H9 (cell line): ENCODE data around the gene ATF7IP2. TPM values are rescaled to one million over a fixed set of nuclear protein-coding genes. Genes with fewer than 3 reads are reported as not detected.
A peak's percentile ranks its signal among the peaks of the same experiment; 100 is the strongest.

Source experiments
- DNase-seq: peaks from one replicate; pipeline ENCODE4 v3.0.0-alpha.2; 2017
- H2AFZ ChIP-seq: one replicate; pipeline ENCODE4 v1.6.1; 2013; ENCODE audit warnings: mild to moderate bottlenecking, low read length, control low read depth, moderate library complexity
- H2AK5ac ChIP-seq: 2 replicates; pipeline ENCODE4 v1.6.1; 2013; ENCODE audit warnings: low read length, control low read depth, mixed read lengths; ENCODE audit not compliant: insufficient read length
- H2BK120ac ChIP-seq: one replicate; pipeline ENCODE4 v1.6.1; 2013; ENCODE audit warnings: low read depth, mild to moderate bottlenecking, low read length, control low read depth, inconsistent platforms; ENCODE audit not compliant: poor library complexity, severe bottlenecking
- H2BK12ac ChIP-seq: 2 replicates; pipeline ENCODE4 v1.6.1; 2013; ENCODE audit warnings: low read length, control low read depth, mixed read lengths, low read depth; ENCODE audit not compliant: insufficient read length
- H2BK15ac ChIP-seq: 2 replicates; pipeline ENCODE4 v1.6.1; 2013; ENCODE audit warnings: low read depth, low read length, control low read depth
- H2BK20ac ChIP-seq: one replicate; pipeline ENCODE4 v1.6.1; 2013; ENCODE audit warnings: low read depth, mild to moderate bottlenecking, low read length, control low read depth, inconsistent platforms; ENCODE audit not compliant: poor library complexity, severe bottlenecking
- H2BK5ac ChIP-seq: 2 replicates; pipeline ENCODE4 v1.6.1; 2013; ENCODE audit warnings: low read length, control low read depth, mixed read lengths; ENCODE audit not compliant: insufficient read length
- H3K14ac ChIP-seq: 2 replicates; pipeline ENCODE4 v1.6.1; 2013; ENCODE audit warnings: low read length, control low read depth; ENCODE audit not compliant: insufficient read depth
- H3K18ac ChIP-seq: 2 replicates; pipeline ENCODE4 v1.6.1; 2013; ENCODE audit warnings: low read depth, mild to moderate bottlenecking, mixed read lengths, low read length, control low read depth; ENCODE audit not compliant: insufficient read length
- H3K23ac ChIP-seq: 2 replicates; pipeline ENCODE4 v1.6.1; 2013; ENCODE audit warnings: low read length, control low read depth, mixed read lengths, low read depth; ENCODE audit not compliant: insufficient read length
- H3K23me2 ChIP-seq: 2 replicates; pipeline ENCODE4 v1.6.1; 2013; ENCODE audit warnings: low read depth, mild to moderate bottlenecking, mixed read lengths, low read length, control low read depth; ENCODE audit not compliant: insufficient read length, poor library complexity, severe bottlenecking
- H3K27ac ChIP-seq: 2 replicates; pipeline ENCODE4 v1.5.1; 2013; ENCODE audit warnings: low read length, control low read depth, mixed read lengths, low read depth; ENCODE audit not compliant: insufficient read length
- H3K27me3 ChIP-seq: 2 replicates; pipeline ENCODE4 v1.6.1; 2013; ENCODE audit warnings: low read length, control low read depth, inconsistent platforms; ENCODE audit not compliant: insufficient read depth
- H3K4ac ChIP-seq: 2 replicates; pipeline ENCODE4 v1.6.1; 2013; ENCODE audit warnings: low read depth, mild to moderate bottlenecking, control low read depth, inconsistent platforms, low read length, moderate library complexity
- H3K4me1 ChIP-seq: 2 replicates; pipeline ENCODE4 v1.6.1; 2013; ENCODE audit warnings: low read length, control low read depth, inconsistent platforms; ENCODE audit not compliant: insufficient read depth
- H3K4me2 ChIP-seq: 2 replicates; pipeline ENCODE4 v1.6.1; 2013; ENCODE audit warnings: low read length, control low read depth, mixed read lengths; ENCODE audit not compliant: insufficient read length, insufficient read depth
- H3K56ac ChIP-seq: 2 replicates; pipeline ENCODE4 v1.6.1; 2013; ENCODE audit warnings: low read depth, mild to moderate bottlenecking, mixed read lengths, low read length, control low read depth; ENCODE audit not compliant: insufficient read length
- H3K79me1 ChIP-seq: 2 replicates; pipeline ENCODE4 v1.6.1; 2013; ENCODE audit warnings: low read depth, mild to moderate bottlenecking, moderate library complexity, low read length, control low read depth, inconsistent platforms; ENCODE audit not compliant: insufficient read depth, poor library complexity, severe bottlenecking
- H3K79me2 ChIP-seq: 2 replicates; pipeline ENCODE4 v1.6.1; 2013; ENCODE audit warnings: low read length, control low read depth, inconsistent platforms; ENCODE audit not compliant: insufficient read depth
- H3K9ac ChIP-seq: 2 replicates; pipeline ENCODE4 v1.6.1; 2013; ENCODE audit warnings: low read length, control low read depth, mixed read lengths; ENCODE audit not compliant: insufficient read length; ENCODE audit errors: extremely low read depth
- H3K9me3 ChIP-seq: one replicate; pipeline ENCODE4 v1.6.1; 2013; ENCODE audit warnings: low read depth, low read length, inconsistent platforms; ENCODE audit not compliant: control insufficient read depth
- H3T11ph ChIP-seq: one replicate; pipeline ENCODE4 v1.6.1; 2013; ENCODE audit warnings: mild to moderate bottlenecking, low read length, control low read depth, inconsistent platforms
- H4K20me1 ChIP-seq: one replicate; pipeline ENCODE4 v1.6.1; 2013; ENCODE audit not compliant: control insufficient read depth, insufficient read length, insufficient read depth
- H4K5ac ChIP-seq: 2 replicates; pipeline ENCODE4 v1.6.1; 2013; ENCODE audit warnings: low read depth, mild to moderate bottlenecking, mixed read lengths, low read length, control low read depth; ENCODE audit not compliant: insufficient read length
- H4K8ac ChIP-seq: replicated peaks from 2 replicates; pipeline ENCODE4 v1.6.1; 2013; ENCODE audit warnings: low read length, control low read depth, mixed read lengths, low read depth; ENCODE audit not compliant: insufficient read length
- H4K91ac ChIP-seq: 2 replicates; pipeline ENCODE4 v1.6.1; 2013; ENCODE audit warnings: low read depth, mild to moderate bottlenecking, moderate library complexity, mixed read lengths, low read length, control low read depth; ENCODE audit not compliant: insufficient read length
- H3K27ac Mint-ChIP-seq, 3 experiments: 2 replicates in 2 of 3; 3 replicates in 1 of 3; pipeline ENCODE4 v1.8.0; 2020 to 2021; ENCODE audit warnings: mixed read lengths in 3 of 3, mild to moderate bottlenecking in 1 of 3, moderate library complexity in 1 of 3
- H3K27me3 Mint-ChIP-seq: 2 replicates; pipeline ENCODE4 v1.8.0; 2021; ENCODE audit warnings: low read depth, mild to moderate bottlenecking, moderate library complexity, mixed read lengths
- H3K36me3 Mint-ChIP-seq, 3 experiments: 2 replicates in 2 of 3; 3 replicates in 1 of 3; pipeline ENCODE4 v1.8.0; 2020 to 2021; ENCODE audit warnings: low read depth in 3 of 3, mixed read lengths in 3 of 3; ENCODE audit not compliant: insufficient read depth in 1 of 3
- H3K4me1 Mint-ChIP-seq, 2 experiments: 2 replicates each; pipeline ENCODE4 v1.8.0; 2020; ENCODE audit warnings: mixed read lengths in 2 of 2
- H3K4me3 Mint-ChIP-seq, 2 experiments: 2 replicates in 1 of 2; 3 replicates in 1 of 2; pipeline ENCODE4 v1.8.0; 2020 to 2021; ENCODE audit warnings: mild to moderate bottlenecking in 2 of 2, mixed read lengths in 2 of 2, moderate library complexity in 1 of 2
- H3K9me3 Mint-ChIP-seq, 2 experiments: 2 replicates in 1 of 2; 3 replicates in 1 of 2; pipeline ENCODE4 v1.8.0; 2020; ENCODE audit warnings: mild to moderate bottlenecking in 2 of 2, mixed read lengths in 2 of 2, moderate library complexity in 1 of 2
- WGBS: extraction: QIAGEN DNeasy Blood & Tissue Kit; methylation state at CpG from one replicate; pipeline ENCODE4 v1.1.7; 2013; ENCODE audit warnings: missing lambda C conversion rate, low lambda C conversion rate, mixed read lengths; ENCODE audit not compliant: insufficient read length; ENCODE audit errors: extremely low coverage; 5-methylcytosine and 5-hydroxymethylcytosine counted together
- total RNA-seq: library from RNA; stranded (reverse); gene quantifications from 2 replicates; pipeline ENCODE4 v1.2.1, GENCODE V29; 2021
- TF ChIP-seq, protein P1 (sequence below): fragments of 200-600 bp; sonication (generic); conservative IDR thresholded peaks from 3 replicates; pipeline ENCODE4 v1.8.0; 2021; ENCODE audit warnings: antibody characterized with exemption, mild to moderate bottlenecking

The ATF7IP2 gene
- total RNA-seq, 1 experiment from 2014 or later, result 21.5 TPM

DNA sequence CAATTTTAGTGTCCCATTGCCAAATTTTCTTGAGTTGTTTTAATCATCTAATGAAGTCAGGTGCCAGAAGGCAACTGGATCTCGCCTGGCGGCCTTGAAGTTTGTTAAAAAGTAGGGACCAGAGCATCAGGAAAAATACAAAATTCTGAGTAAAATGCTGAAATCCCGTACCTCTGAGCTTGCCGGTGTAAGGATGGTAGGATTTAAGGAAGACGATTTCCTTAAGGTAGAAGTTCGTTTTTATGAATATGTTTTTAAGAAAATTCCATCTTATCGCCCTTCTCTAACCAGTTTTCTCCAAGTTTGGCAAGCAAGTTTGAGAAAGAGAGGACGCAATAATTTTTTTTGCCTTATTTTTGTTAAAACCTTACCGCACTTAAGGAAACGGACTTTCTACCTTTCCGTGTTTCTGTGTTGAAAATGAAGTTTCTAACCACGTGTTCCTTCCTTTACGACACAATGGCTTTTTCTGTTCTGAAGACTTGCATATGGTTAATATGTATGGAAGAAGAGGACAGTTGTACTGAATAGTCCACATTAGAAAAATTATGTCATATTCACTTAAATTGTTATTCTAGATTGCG is 748 bp downstream of the ATF7IP2 start:
- no peak overlapping the region for H3K27ac ChIP-seq
- peaks cover 11% of the 10 kb centered on the region; the same call in 1 of the 2 replicates for H3K79me2 ChIP-seq
- no peak overlapping the region for H3K14ac ChIP-seq
- peak overlapping the region in 2 of 3 experiments; percentile 3 to 68; a peak in 4 of 7 replicates for H3K27ac Mint-ChIP-seq
- H3K27me3 ChIP-seq, result no peaks in the 10 kb centered on the region
- H2AFZ ChIP-seq, result no peak overlapping the region
- H2BK5ac ChIP-seq, result no peak overlapping the region
- H3K27me3 Mint-ChIP-seq, result no peaks in the 10 kb centered on the region
- H2BK120ac ChIP-seq, result no peak overlapping the region
- no peak overlapping the region for H2AK5ac ChIP-seq
- peaks cover 2% of the 10 kb centered on the region; the same call in 1 of the 2 replicates for H3K4me1 ChIP-seq
- H3K9me3 Mint-ChIP-seq, result peaks cover 4% of the 10 kb centered on the region in 2 experiments; a peak in 3 of 5 replicates
- TF ChIP-seq, protein P1, sequence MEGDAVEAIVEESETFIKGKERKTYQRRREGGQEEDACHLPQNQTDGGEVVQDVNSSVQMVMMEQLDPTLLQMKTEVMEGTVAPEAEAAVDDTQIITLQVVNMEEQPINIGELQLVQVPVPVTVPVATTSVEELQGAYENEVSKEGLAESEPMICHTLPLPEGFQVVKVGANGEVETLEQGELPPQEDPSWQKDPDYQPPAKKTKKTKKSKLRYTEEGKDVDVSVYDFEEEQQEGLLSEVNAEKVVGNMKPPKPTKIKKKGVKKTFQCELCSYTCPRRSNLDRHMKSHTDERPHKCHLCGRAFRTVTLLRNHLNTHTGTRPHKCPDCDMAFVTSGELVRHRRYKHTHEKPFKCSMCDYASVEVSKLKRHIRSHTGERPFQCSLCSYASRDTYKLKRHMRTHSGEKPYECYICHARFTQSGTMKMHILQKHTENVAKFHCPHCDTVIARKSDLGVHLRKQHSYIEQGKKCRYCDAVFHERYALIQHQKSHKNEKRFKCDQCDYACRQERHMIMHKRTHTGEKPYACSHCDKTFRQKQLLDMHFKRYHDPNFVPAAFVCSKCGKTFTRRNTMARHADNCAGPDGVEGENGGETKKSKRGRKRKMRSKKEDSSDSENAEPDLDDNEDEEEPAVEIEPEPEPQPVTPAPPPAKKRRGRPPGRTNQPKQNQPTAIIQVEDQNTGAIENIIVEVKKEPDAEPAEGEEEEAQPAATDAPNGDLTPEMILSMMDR, result no peak
- no peak overlapping the region for H3K18ac ChIP-seq
- H4K20me1 ChIP-seq, result no peaks in the 10 kb centered on the region
- DNase-seq, result no peak
- no CpG with 5 or more reads among the region's 14 CpGs for WGBS
- no peak overlapping the region for H4K91ac ChIP-seq
- H3K4me1 Mint-ChIP-seq, result peaks cover 14 to 16% of the 10 kb centered on the region in 2 experiments
- H3K36me3 Mint-ChIP-seq, result peaks cover 9 to 19% (median 19%) of the 10 kb centered on the region in 3 experiments
- H2BK15ac ChIP-seq, result no peak overlapping the region
- no peak overlapping the region for H4K5ac ChIP-seq
- H3K23ac ChIP-seq, result no peak overlapping the region
- no peak overlapping the region for H3K4ac ChIP-seq
- H3K9me3 ChIP-seq, result no peaks in the 10 kb centered on the region
- no peak overlapping the region for H2BK12ac ChIP-seq
- H3K9ac ChIP-seq, result peak overlapping the region; percentile 67
- H2BK20ac ChIP-seq, result no peak overlapping the region
- H4K8ac ChIP-seq, result no peak overlapping the region
- no peak overlapping the region for H3T11ph ChIP-seq
- peaks cover 4% of the 10 kb centered on the region for H3K79me1 ChIP-seq
- peak overlapping the region; percentile 86 to 90 for H3K4me3 Mint-ChIP-seq
- H3K56ac ChIP-seq, result no peak overlapping the region
- peak overlapping the region; percentile 65 for H3K4me2 ChIP-seq
- peaks cover 7% of the 10 kb centered on the region for H3K23me2 ChIP-seq
